H1 (cell line): ENCODE results near the gene CALCR. TPM values are rescaled to one million over a fixed set of nuclear protein-coding genes. Genes with fewer than 3 reads are reported as not detected.
A peak's percentile ranks its signal among the peaks of the same experiment; 100 is the strongest.

Source experiments
- ASH2L ChIP-seq: fragments of 200-600, 300-600 bp; sonication (generic); IDR thresholded peaks from one replicate; pipeline ENCODE4 v1.7.1; 2017; ENCODE audit warnings: low read length
- ATF2 ChIP-seq: IDR thresholded peaks from 2 replicates; pipeline ENCODE4 v1.6.1; 2012; ENCODE audit warnings: low read length, inconsistent platforms
- CEBPB ChIP-seq: IDR thresholded peaks from 2 replicates; pipeline ENCODE4 v1.6.1; 2012; ENCODE audit warnings: low read depth, low read length
- CREB1 ChIP-seq: IDR thresholded peaks from 2 replicates; pipeline ENCODE4 v1.6.1; 2012; ENCODE audit warnings: inconsistent platforms
- CTCF ChIP-seq, 3 experiments: IDR thresholded peaks; 1 replicate in 2 of 3; 2 replicates in 1 of 3; pipeline versions ENCODE4 v1.5.1 to v1.6.1; 2011; ENCODE audit warnings: low read length in 3 of 3, mild to moderate bottlenecking in 3 of 3, inconsistent platforms in 2 of 3, low read depth in 1 of 3, moderate library complexity in 1 of 3; ENCODE audit not compliant: insufficient read depth in 1 of 3; ENCODE audit errors: control extremely low read depth in 1 of 3
- GTF2F1 ChIP-seq: IDR thresholded peaks from 2 replicates; pipeline ENCODE4 v1.6.1; 2012; ENCODE audit warnings: low read depth, low read length, improper control_type of control experiment, borderline replicate concordance
- JUND ChIP-seq: IDR thresholded peaks from 2 replicates; pipeline ENCODE4 v1.6.1; 2011; ENCODE audit warnings: mild to moderate bottlenecking, improper control_type of control experiment, low read length
- NRF1 ChIP-seq: IDR thresholded peaks from 2 replicates; pipeline ENCODE4 v1.6.1; 2011; ENCODE audit warnings: mild to moderate bottlenecking, low read depth, low read length, improper control_type of control experiment
- PHF8 ChIP-seq: fragments of 200-600 bp; sonication (generic); conservative IDR thresholded peaks from 2 replicates; pipeline ENCODE4 v1.7.1; 2012; ENCODE audit warnings: low read depth, mild to moderate bottlenecking, inconsistent platforms, low read length, moderate library complexity
- POU5F1 ChIP-seq: IDR thresholded peaks from 2 replicates; pipeline ENCODE4 v1.6.1; 2011; ENCODE audit warnings: low read depth, mild to moderate bottlenecking, low read length, moderate library complexity
- RBBP5 ChIP-seq: IDR thresholded peaks from 2 replicates; pipeline ENCODE4 v1.7.1; 2012; ENCODE audit warnings: low read depth, mild to moderate bottlenecking, inconsistent platforms, low read length, moderate library complexity, borderline replicate concordance
- RFX5 ChIP-seq: IDR thresholded peaks from 2 replicates; pipeline ENCODE4 v1.6.1; 2011; ENCODE audit warnings: low read depth, low read length, improper control_type of control experiment, borderline replicate concordance
- SIN3A ChIP-seq, 2 experiments: IDR thresholded peaks in 1 of 2; conservative IDR thresholded peaks in 1 of 2; 2 replicates each; pipeline ENCODE4 v1.6.1; 2011 to 2012; ENCODE audit warnings: low read length in 2 of 2, improper control_type of control experiment in 1 of 2, low read depth in 1 of 2, mild to moderate bottlenecking in 1 of 2
- SIX5 ChIP-seq: IDR thresholded peaks from 2 replicates; pipeline ENCODE4 v1.6.1; 2011; ENCODE audit warnings: mild to moderate bottlenecking, low read depth, low read length
- SP2 ChIP-seq: IDR thresholded peaks from 2 replicates; pipeline ENCODE4 v1.6.1; 2012; ENCODE audit warnings: mild to moderate bottlenecking, low read length, inconsistent platforms
- SP4 ChIP-seq: IDR thresholded peaks from 2 replicates; pipeline ENCODE4 v1.6.1; 2012; ENCODE audit warnings: low read length, inconsistent platforms
- SRF ChIP-seq: IDR thresholded peaks from 2 replicates; pipeline ENCODE4 v1.6.1; 2011; ENCODE audit warnings: mild to moderate bottlenecking, low read depth, low read length, moderate library complexity
- TAF1 ChIP-seq: IDR thresholded peaks from 2 replicates; pipeline ENCODE4 v1.6.1; 2011; ENCODE audit warnings: mild to moderate bottlenecking, low read depth, low read length
- TAF7 ChIP-seq: optimal IDR thresholded peaks from 2 replicates; pipeline ENCODE3; 2011; ENCODE audit warnings: low read depth, mild to moderate bottlenecking, inconsistent platforms, low read length, moderate library complexity, borderline replicate concordance
- TBP ChIP-seq: IDR thresholded peaks from 2 replicates; pipeline ENCODE4 v1.6.1; 2011; ENCODE audit warnings: low read depth, low read length, improper control_type of control experiment
- ZNF274 ChIP-seq: IDR thresholded peaks from 2 replicates; pipeline ENCODE4 v1.7.0; 2012; ENCODE audit warnings: low read length, borderline replicate concordance; ENCODE audit errors: extremely low read depth
- polyA plus RNA-seq, 7 experiments: library from polyadenylated mRNA; depleted of rRNA in 3 of 7; stranded (reverse) in 5 of 7; unstranded in 2 of 7; fragments of >200 nt in 5 of 7; fragments of 200-250 nt in 2 of 7; gene quantifications; 1 replicate in 5 of 7; 2 replicates in 1 of 7; 4 replicates in 1 of 7; pipeline versions ENCODE4 v1.2.1 to v1.2.3, GENCODE V29; 2011 to 2013; ENCODE audit warnings: missing spikeins in 2 of 7, mixed read lengths in 2 of 7
- total RNA-seq: library from RNA; stranded (reverse); fragmentation: NEBNext Ultra II Directional; extraction: Animal tissue kit (Norgen Biotek cat#: 25700); gene quantifications from 2 replicates; pipeline ENCODE4 v1.2.1, GENCODE V29; 2021

CALCR gene
- total and polyA plus RNA-seq, 2 of the 8 experiments (the other 6 are each of a cell fraction or from before 2014, with no cell fraction given) = 1.0 to 3.6 TPM

- TF ChIP-seq TAF1 (no peak), ASH2L (peak; percentile 60), NRF1 (no peak), JUND (no peak), RFX5 (no peak), RBBP5 (no peak), CEBPB (peak; percentile 93), PHF8 (no peak), POU5F1 (peak; percentile 67), SRF (no peak), SP2 (no peak), CREB1 (no peak), GTF2F1 (no peak), SIN3A (conservative IDR thresholded peaks at IDR 0.05 in 1 of 2, IDR thresholded peaks at IDR 0.05 in 1 of 2; ENCODE audit: low read depth in 1 of 2, low read length in 2 of 2) (no peak), ZNF274 (no peak), SP4 (no peak), ATF2 (no peak), CTCF (IDR thresholded peaks at IDR 0.05; ENCODE audit: control extremely low read depth in 1 of 3, insufficient read depth in 1 of 3, low read depth in 1 of 3, low read length in 3 of 3) (no peak), TBP (no peak), TAF7 (no peak), SIX5 (no peak)
Measured at GRCh38 chr7:93476491-93477344, 97.8 kb downstream of the CALCR start (continued).
